Activated CD8-positive, alpha-beta T cell treated with anti-CD3 and anti-CD28 coated beads, Interleukin-2, amount 10 ng/mL, durations not matched to agents 7 days and 5 days (primary cell): ENCODE data around the gene DKK3. TPM values are rescaled to one million over a fixed set of nuclear protein-coding genes. Genes with fewer than 3 reads are reported as not detected.

ENCODE experiments used
- ATAC-seq: fragments of 150-1000 bp; cut with Tn5 transposase; one replicate; pipeline ENCODE4 v1.10.0; 2021; ENCODE audit warnings: moderate library complexity
- CTCF ChIA-PET: fragments of 350-600 bp; sonication (Branson Sonifier 250); formaldehyde crosslinking; loops from one replicate; lab custom pipeline; 2021; ENCODE audit warnings: antibody characterized with exemption; lab: Charles Lee
- POLR2A ChIA-PET: fragments of 350-600 bp; sonication (Branson Sonifier 250); formaldehyde crosslinking; loops from one replicate; lab custom pipeline; 2021; ENCODE audit warnings: antibody characterized with exemption; lab: Charles Lee
- DNase-seq: peaks from one replicate; pipeline ENCODE4 v3.0.0-alpha.2; 2020
- H3K27ac Mint-ChIP-seq: one replicate; pipeline ENCODE4 v1.8.0; 2021; ENCODE audit warnings: mild to moderate bottlenecking, mixed read lengths
- H3K27me3 Mint-ChIP-seq: one replicate; pipeline ENCODE4 v1.8.0; 2021; ENCODE audit warnings: low read depth, mixed read lengths
- H3K36me3 Mint-ChIP-seq: one replicate; pipeline ENCODE4 v1.8.0; 2021; ENCODE audit warnings: low read depth, mixed read lengths
- H3K4me1 Mint-ChIP-seq: one replicate; pipeline ENCODE4 v1.8.0; 2021; ENCODE audit warnings: low read depth, mixed read lengths
- H3K4me3 Mint-ChIP-seq: one replicate; pipeline ENCODE4 v1.8.0; 2021; ENCODE audit warnings: mild to moderate bottlenecking, mixed read lengths
- H3K9me3 Mint-ChIP-seq: one replicate; pipeline ENCODE4 v1.8.0; 2022; ENCODE audit warnings: mixed read lengths; ENCODE audit not compliant: insufficient read depth
- total RNA-seq, 2 experiments: library from RNA; stranded (reverse); gene quantifications; one replicate each; pipeline ENCODE4 v1.2.3, GENCODE V29; 2021

The DKK3 gene
- total RNA-seq, 2 experiments from 2014 or later: 0.29 TPM; not detected in 1

DNA sequence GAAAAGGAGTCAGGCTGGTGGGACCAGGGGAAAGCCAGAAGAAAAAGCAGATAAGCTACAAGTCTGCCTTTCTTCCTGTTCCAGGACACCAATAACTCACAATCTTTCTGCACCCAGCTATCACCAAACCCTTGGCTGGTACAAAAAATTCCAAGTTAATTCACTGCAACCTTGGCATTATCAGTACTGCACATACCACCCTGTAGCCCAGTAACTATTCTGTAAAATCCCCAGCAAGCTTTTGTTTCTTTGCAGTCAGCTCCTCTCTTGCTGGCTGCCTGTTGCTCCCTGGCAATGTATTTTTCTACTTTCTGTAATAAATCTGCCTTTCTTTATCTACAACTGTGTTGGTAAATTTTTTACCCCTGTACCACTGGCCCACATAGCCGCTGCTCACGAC, 20.7 kb upstream of the DKK3 start:
- peaks cover 6% of the 10 kb centered on the region for H3K9me3 Mint-ChIP-seq
- peaks cover 4% of the 10 kb centered on the region for H3K4me1 Mint-ChIP-seq
- H3K36me3 Mint-ChIP-seq: no peaks in the 10 kb centered on the region
- ChIA-PET CTCF (interaction anchor here (2.1 kb wide), 1 partner anchor 260 kb away, joined by 6 read pairs; no protein-coding TSS in a partner anchor), POLR2A (no interaction called here)
- peaks cover 9% of the 10 kb centered on the region for H3K27me3 Mint-ChIP-seq
- ATAC-seq (no peak), DNase-seq (no peak)
- no peak overlapping the region for H3K4me3 Mint-ChIP-seq
- H3K27ac Mint-ChIP-seq: no peak overlapping the region

DNA sequence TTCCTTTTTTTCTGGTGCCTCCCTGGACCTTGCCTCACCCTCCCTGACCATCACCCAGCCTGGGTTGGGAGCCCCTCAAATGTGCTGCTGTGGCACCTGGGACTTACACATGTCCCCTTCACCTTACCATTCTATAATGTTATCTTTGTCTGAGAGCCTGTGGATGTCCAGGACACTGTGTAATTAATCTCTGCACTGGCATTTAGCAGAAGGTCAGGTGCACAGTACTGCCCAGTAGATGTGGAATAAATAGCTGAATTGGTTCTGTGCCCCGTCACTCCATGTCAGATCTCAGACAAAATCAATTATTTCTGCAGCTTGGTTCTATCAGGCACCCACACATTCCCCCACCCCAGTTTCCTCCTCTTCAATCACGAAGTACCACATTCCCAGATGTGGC, 19.9 kb upstream of the DKK3 start:
- no peak for ATAC-seq
- H3K27me3 Mint-ChIP-seq: peaks cover 7% of the 10 kb centered on the region
- ChIA-PET POLR2A (no interaction called here), CTCF (interaction anchor here (0.9 to 2.1 kb wide), 2 partner anchors 15 to 261 kb away, joined by 3 to 6 read pairs; no protein-coding TSS in a partner anchor)
- no peak overlapping the region for H3K27ac Mint-ChIP-seq
- H3K9me3 Mint-ChIP-seq: peaks cover 6% of the 10 kb centered on the region
- no peaks in the 10 kb centered on the region for H3K36me3 Mint-ChIP-seq
- H3K4me1 Mint-ChIP-seq: peaks cover 4% of the 10 kb centered on the region
- no peak for DNase-seq
- H3K4me3 Mint-ChIP-seq: no peak overlapping the region

DNA sequence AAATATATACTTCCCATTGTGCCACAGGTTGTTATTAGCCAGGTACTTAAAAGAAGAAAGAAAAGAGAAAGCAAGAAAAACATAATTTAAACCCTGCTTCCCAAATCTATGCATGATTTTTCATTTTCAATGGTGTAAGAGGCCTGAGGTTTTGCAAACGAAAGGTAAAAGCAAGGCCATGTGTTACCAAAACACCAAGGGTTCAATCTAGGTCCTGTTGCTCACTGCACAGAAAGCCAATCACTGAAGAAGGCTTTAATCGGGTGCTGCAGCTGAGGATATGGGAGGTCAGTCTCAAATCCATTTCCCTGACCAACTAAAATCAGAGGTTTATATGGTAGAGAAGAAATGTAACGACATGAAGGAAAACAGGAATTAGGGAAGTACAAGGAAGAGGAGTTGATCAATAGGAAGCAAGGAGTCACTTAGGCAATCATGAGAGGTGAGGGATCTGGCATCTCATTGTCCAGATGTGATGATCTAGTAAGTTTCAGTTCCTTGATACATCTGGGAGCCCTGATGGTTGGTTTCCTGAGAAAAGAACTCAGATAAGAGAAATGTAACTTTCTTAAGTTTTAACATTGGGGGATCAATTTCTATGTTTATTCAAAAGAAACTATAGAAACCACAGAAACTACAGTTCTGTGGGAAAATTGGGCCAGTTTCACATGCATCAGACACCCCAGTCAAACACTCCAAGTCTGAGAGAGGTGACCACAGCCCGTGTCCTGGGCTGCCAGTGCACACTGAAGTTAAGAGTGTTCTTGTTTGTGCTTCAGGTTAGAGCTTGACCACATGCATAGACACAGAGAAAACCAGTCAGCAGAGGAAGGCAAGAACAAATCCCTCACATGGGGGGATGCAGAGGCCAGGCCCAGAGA, 18.1 kb upstream of the DKK3 start:
- peaks cover 16% of the 10 kb centered on the region for H3K27me3 Mint-ChIP-seq
- ATAC-seq: no peak
- H3K27ac Mint-ChIP-seq: no peak overlapping the region
- ChIA-PET POLR2A (no interaction called here), CTCF (interaction anchor here (1.5 kb wide), 1 partner anchor 18 kb away, joined by 3 read pairs; no protein-coding TSS in a partner anchor)
- no peaks in the 10 kb centered on the region for H3K36me3 Mint-ChIP-seq
- H3K4me1 Mint-ChIP-seq: peaks cover 4% of the 10 kb centered on the region
- peaks cover 6% of the 10 kb centered on the region for H3K9me3 Mint-ChIP-seq
- no peak overlapping the region for H3K4me3 Mint-ChIP-seq
- DNase-seq: no peak

DNA sequence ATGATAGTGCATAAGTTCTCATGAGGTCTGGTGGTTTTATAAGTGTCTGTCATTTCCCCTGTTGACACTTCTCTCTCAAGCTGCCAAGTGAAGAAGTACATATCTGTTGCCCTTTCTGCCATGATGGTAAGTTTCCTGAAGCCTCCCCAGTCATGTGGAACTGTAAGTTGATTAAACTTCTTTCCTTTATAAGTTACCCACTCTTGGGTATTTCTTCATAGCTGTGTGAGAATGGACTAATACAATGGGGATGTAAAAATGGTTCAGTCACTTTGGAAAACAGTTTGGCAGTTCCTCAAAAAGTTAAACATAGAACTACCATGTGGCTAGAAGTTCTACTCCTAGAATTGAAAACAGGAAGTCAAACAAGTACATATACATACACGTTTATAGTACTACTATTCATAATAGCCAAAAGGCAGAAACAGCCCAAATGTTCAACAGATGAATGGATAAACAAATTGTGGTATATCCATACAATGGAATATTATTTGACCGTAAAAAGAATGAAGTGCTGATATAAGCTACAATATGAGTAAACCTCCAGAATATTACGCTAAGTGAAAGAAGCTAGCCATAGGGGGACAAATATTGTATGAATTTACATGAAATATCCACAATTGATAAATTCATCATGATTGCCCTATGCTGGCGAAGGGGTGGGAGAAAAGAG, 16.0 kb upstream of the DKK3 start:
- ATAC-seq: no peak
- CTCF ChIA-PET: interaction anchor here (1.6 kb wide), 1 partner anchor 257 kb away, joined by 3 read pairs; no protein-coding TSS in a partner anchor
- H3K36me3 Mint-ChIP-seq: no peaks in the 10 kb centered on the region

DNA sequence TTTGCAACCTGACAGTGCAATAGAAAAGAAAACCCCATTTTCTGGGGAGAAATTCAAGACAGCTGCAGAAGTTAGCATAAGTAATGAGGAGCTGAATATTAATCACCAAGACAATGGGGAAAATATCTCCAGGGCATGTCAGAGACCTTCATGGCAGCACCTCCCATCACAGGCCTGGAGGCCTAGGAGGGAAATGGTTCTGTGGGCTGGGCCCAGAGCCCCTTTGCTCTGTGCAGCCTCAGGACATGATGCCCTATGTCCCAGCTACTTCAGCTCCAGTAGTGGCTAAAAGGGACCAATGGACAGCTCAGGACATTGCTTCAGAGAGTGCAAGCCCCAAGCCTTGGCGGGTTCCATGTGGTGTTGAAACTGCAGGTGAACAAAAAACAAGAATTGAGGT, 14.6 kb upstream of the DKK3 start:
- DNase-seq (no peak), ATAC-seq (no peak)
- Mint-ChIP-seq H3K4me3 (no peak overlapping the region), H3K27ac (no peak overlapping the region), H3K36me3 (no peaks in the 10 kb centered on the region), H3K4me1 (peaks cover 4% of the 10 kb centered on the region), H3K9me3 (peaks cover 6% of the 10 kb centered on the region), H3K27me3 (peaks cover 21% of the 10 kb centered on the region)
- ChIA-PET CTCF (interaction anchor here (0.8 kb wide), 1 partner anchor 91 kb away, joined by 3 read pairs; no protein-coding TSS in a partner anchor), POLR2A (no interaction called here)

More for the DNA sequence above, 16.0 kb upstream of the DKK3 start:
- H3K27ac Mint-ChIP-seq: no peak overlapping the region
- H3K4me3 Mint-ChIP-seq: no peak overlapping the region
- DNase-seq: no peak
- peaks cover 21% of the 10 kb centered on the region for H3K27me3 Mint-ChIP-seq
- peaks cover 4% of the 10 kb centered on the region for H3K4me1 Mint-ChIP-seq
- H3K9me3 Mint-ChIP-seq: peaks cover 6% of the 10 kb centered on the region
- POLR2A ChIA-PET: no interaction called here

DNA sequence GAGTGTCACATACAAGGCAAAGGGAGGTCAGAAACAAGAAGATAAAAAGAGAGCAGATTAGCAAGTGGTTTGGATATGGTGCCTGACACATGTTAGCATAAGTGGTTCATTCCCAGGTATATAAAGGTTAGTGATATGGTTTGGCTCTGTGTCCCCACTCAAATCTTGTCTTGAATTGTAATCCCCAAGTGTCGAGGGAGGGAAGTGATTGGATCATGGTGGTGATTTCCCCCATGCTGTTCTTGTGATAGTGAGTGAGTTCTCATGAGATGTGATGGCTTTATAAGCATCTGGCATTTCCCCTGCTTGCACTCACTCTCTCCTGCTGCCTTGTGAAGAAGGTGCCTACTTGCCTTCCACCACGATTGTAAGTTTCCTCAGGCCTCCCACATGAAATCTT, 12.1 kb upstream of the DKK3 start:
- CTCF ChIA-PET: no interaction called here

DNA sequence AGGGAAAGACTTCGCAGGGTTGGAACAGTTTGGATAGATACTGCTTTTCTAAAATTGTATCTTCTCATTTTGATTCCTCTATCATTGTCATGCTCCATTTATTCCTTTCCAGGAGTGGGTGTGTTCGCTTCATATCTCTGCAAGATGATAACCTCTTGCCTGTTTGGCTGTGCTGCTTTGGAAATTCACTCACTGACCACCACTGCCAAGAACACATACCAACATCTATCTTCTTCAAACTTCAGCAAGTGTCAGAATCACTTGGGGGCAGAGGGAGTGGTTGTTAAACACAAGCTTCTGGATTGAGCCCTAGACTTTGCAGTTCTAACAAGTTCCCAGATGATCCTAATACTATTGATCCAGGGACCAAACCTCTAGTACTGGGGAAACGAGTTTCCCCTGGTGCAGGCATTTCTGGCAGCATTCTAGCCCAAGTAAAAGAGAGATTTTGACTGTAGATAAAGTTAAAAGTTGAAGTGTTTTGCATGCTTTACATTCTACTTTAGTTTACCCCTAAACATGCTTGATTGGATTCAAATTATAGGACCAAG, 11.5 kb upstream of the DKK3 start:
- ChIA-PET POLR2A (no interaction called here), CTCF (no interaction called here)
- ATAC-seq: no peak
- Mint-ChIP-seq H3K27ac (no peak overlapping the region), H3K4me3 (no peak overlapping the region), H3K4me1 (no peaks in the 10 kb centered on the region), H3K36me3 (no peaks in the 10 kb centered on the region), H3K27me3 (peaks cover 37% of the 10 kb centered on the region), H3K9me3 (peaks cover 6% of the 10 kb centered on the region)
- no peak for DNase-seq

More for the DNA sequence above, 12.1 kb upstream of the DKK3 start:
- Mint-ChIP-seq H3K4me1 (no peaks in the 10 kb centered on the region), H3K36me3 (no peaks in the 10 kb centered on the region), H3K27me3 (peaks cover 35% of the 10 kb centered on the region), H3K4me3 (no peak overlapping the region), H3K27ac (no peak overlapping the region), H3K9me3 (peaks cover 6% of the 10 kb centered on the region)
- DNase-seq (no peak), ATAC-seq (no peak)
- POLR2A ChIA-PET: no interaction called here

DNA sequence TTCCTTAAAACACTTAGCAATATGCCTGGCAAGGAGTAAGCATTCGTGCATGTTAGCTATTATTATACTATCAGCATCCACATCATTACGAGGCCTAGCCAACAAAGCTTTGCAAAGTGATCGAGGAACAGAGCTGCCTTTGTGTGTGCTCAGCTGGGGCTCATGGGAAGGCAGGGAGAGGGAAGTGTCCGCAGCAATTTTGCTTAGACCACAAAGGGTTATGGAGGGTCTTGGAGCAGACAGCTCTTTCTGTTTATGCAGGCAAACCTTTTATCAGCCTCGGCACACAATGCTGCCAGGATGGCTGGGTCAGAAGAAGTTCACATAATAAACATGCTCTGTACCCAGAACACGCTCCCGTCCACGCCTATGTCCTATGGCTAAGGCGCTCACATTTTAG, 10.9 kb upstream of the DKK3 start:
- no peak overlapping the region for H3K27ac Mint-ChIP-seq
- H3K4me1 Mint-ChIP-seq: no peaks in the 10 kb centered on the region
- H3K4me3 Mint-ChIP-seq: no peak overlapping the region
- no peak for DNase-seq
- CTCF ChIA-PET: no interaction called here
- no peaks in the 10 kb centered on the region for H3K36me3 Mint-ChIP-seq
- no peak for ATAC-seq
- H3K27me3 Mint-ChIP-seq: peaks cover 37% of the 10 kb centered on the region
- POLR2A ChIA-PET: no interaction called here
- H3K9me3 Mint-ChIP-seq: peaks cover 2% of the 10 kb centered on the region

DNA sequence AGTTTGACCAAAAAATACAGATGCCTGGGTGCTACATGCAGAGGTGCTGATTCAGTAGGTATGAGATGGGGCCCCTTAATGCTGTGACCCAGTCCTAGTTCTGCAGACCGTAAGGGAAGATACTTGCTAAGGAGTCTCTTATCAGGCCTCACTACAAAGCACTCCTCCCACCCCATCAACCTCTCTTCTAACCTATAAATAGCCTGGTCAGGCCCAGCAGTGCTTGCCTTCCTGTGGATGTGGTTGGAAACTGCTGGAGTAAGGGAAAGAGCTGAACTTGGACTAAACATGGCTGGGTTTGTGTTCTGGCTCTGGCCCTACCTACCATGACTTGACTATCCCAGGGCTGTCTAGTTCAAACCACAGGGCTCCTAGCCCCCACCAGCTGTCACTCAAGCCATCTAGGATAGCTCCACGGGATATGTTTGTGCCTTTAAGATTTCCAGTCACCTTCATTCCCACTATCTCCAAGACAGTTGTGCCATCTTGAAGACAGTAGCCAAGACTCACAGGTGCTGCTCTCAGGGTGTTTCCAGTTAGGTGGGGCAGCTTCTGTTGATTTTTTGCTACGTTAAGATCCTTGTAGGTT, 9.5 kb upstream of the DKK3 start:
- Mint-ChIP-seq H3K27ac (no peak overlapping the region), H3K4me3 (no peak overlapping the region), H3K4me1 (no peaks in the 10 kb centered on the region), H3K27me3 (peaks cover 45% of the 10 kb centered on the region), H3K9me3 (no peaks in the 10 kb centered on the region), H3K36me3 (no peaks in the 10 kb centered on the region)
- POLR2A ChIA-PET: no interaction called here
- DNase-seq (no peak), ATAC-seq (no peak)
- CTCF ChIA-PET: no interaction called here

DNA sequence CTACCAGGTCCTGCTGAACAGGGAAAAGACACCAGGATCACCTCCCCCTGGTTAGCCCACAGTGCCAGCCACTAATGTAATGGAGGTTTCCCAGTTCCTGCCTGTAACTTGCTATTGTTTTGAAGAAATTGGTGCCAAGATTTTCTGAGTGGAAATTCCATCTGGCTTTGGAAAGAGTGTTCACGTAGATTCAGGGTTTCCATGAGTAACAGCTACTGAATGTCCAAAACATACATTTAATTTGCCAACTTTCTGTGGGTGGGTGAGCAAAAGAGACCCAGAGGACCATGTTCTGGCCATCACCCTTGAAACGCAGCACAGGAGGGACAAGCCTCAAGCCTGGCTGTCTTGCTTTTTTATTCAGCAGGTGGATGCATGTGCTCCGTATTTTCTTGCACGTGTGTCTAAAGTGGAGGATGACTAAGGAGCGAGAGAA, 8.8 kb upstream of the DKK3 start:
- ATAC-seq (no peak), DNase-seq (no peak)
- Mint-ChIP-seq H3K4me1 (no peaks in the 10 kb centered on the region), H3K4me3 (no peak overlapping the region), H3K36me3 (no peaks in the 10 kb centered on the region), H3K9me3 (no peaks in the 10 kb centered on the region), H3K27ac (no peak overlapping the region), H3K27me3 (peaks cover 46% of the 10 kb centered on the region)
- ChIA-PET CTCF (interaction anchor here (1.1 kb wide), 1 partner anchor 41 kb away, joined by 3 read pairs; no protein-coding TSS in a partner anchor), POLR2A (no interaction called here)

DNA sequence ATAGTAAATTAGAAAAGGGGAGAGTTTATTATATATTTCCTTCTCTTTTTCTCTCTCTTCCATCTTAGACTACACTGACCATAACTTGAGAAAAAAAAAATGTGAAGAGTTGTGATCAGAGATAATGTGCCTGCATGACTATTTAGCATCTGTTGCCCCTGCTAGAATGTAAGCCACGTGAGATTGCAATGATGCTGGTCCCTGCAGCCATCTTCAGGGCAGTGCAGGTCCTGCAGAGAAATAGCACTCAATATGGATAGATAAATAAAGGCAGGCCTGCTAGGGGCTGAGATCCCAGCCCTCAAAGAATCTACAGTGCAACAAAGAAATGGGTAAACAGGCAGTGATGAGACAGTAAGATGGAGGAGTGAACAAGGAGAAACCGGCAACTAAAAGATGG, 7.8 kb upstream of the DKK3 start:
- ChIA-PET POLR2A (no interaction called here), CTCF (no interaction called here)
- no peak for ATAC-seq
- no peak for DNase-seq
- Mint-ChIP-seq H3K9me3 (no peaks in the 10 kb centered on the region), H3K36me3 (no peaks in the 10 kb centered on the region), H3K27me3 (peaks cover 50% of the 10 kb centered on the region), H3K4me1 (no peaks in the 10 kb centered on the region), H3K27ac (no peak overlapping the region), H3K4me3 (no peak overlapping the region)
